HepG2 (cell line): ENCODE data around the gene C5orf52. TPM values are rescaled to one million over a fixed set of nuclear protein-coding genes. Genes with fewer than 3 reads are reported as not detected.

ENCODE experiments used
- ATAC-seq: fragments of 200-7000 bp; cut with Tn5 transposase; 3 replicates; pipeline ENCODE4 v1.9.1; 2020; ENCODE audit warnings: mild to moderate bottlenecking, moderate library complexity
- BruUV-seq: library from RNA; stranded (reverse); fragments of 400-500 nt; replicated peaks from 2 replicates; lab custom pipeline; 2021; lab: Mats Ljungman, UMichigan
- CTCF ChIA-PET: fragments of 300-600 bp; formaldehyde crosslinking; extraction: SDS; loops from one replicate; lab custom pipeline; 2021; ENCODE audit warnings: low total read pairs, inconsistent platforms, low intra/inter-chr PET ratio; lab: Yijun Ruan, JAX
- POLR2A ChIA-PET: fragments of 350-600 bp; sonication (Branson Sonifier 250); formaldehyde crosslinking; loops from one replicate; lab custom pipeline; 2020; ENCODE audit warnings: antibody characterized with exemption, inconsistent platforms; lab: Yijun Ruan, JAX
- DNase-seq: peaks from one replicate; pipeline ENCODE4 v3.0.0-alpha.2; 2015; ENCODE audit warnings: low spot score
- FAIRE-seq: peaks from 3 replicates; lab custom pipeline; 2011; peaks lifted over from hg19 to GRCh38; lab: Jason Lieb, UNC
- H2AFZ ChIP-seq: one replicate; pipeline ENCODE4 v1.6.1; 2011; ENCODE audit warnings: low read length, inconsistent platforms
- H3K27ac ChIP-seq: fragments of 300-600 bp; 3 replicates; pipeline ENCODE4 v1.8.0; 2011; ENCODE audit warnings: mixed run types, mild to moderate bottlenecking, mixed read lengths, low read length, inconsistent platforms; ENCODE audit not compliant: insufficient read depth; ENCODE audit errors: extremely low read length
- H3K27me3 ChIP-seq, 2 experiments: fragments of 200-600 bp in 1 of 2; 2 replicates in 1 of 2; 3 replicates in 1 of 2; pipeline versions ENCODE4 v1.6.0 to v1.8.0; 2011; ENCODE audit warnings: low read length in 2 of 2, mild to moderate bottlenecking in 2 of 2, moderate library complexity in 2 of 2, inconsistent platforms in 1 of 2; ENCODE audit not compliant: insufficient read depth in 2 of 2, control insufficient read depth in 1 of 2
- H3K36me3 ChIP-seq, 2 experiments: fragments of 200-600 bp in 1 of 2; replicated peaks in 1 of 2; 2 replicates in 1 of 2; 3 replicates in 1 of 2; pipeline versions ENCODE4 v1.5.1 to v1.8.0; 2011; ENCODE audit warnings: low read length in 2 of 2, inconsistent platforms in 1 of 2; ENCODE audit not compliant: insufficient read depth in 2 of 2, control insufficient read depth in 1 of 2
- H3K4me1 ChIP-seq: 2 replicates; pipeline ENCODE4 v1.5.1; 2012; ENCODE audit warnings: low read length, inconsistent platforms; ENCODE audit not compliant: insufficient read depth
- H3K4me2 ChIP-seq: 2 replicates; pipeline ENCODE4 v1.6.0; 2011; ENCODE audit warnings: low read depth, low read length, inconsistent platforms
- H3K4me3 ChIP-seq, 3 experiments: fragments of 200-600 bp in 1 of 3; sonication (generic), shearing (Covaris generic) in 1 of 3; replicated peaks in 1 of 3; 2 replicates each; pipeline ENCODE4 v1.5.1; 2011 to 2016; ENCODE audit warnings: low read length in 3 of 3, inconsistent platforms in 2 of 3, low read depth in 2 of 3, mild to moderate bottlenecking in 2 of 3, control low read depth in 1 of 3, mixed read lengths in 1 of 3; ENCODE audit not compliant: insufficient read depth in 1 of 3
- H3K79me2 ChIP-seq: one replicate; pipeline ENCODE4 v1.6.1; 2011; ENCODE audit warnings: low read length, inconsistent platforms; ENCODE audit not compliant: insufficient read depth
- H3K9ac ChIP-seq: 2 replicates; pipeline ENCODE4 v1.6.0; 2011; ENCODE audit warnings: mild to moderate bottlenecking, low read depth, low read length, inconsistent platforms; ENCODE audit not compliant: insufficient read depth
- H3K9me3 ChIP-seq: 2 replicates; pipeline ENCODE4 v1.5.1; 2012; ENCODE audit warnings: mild to moderate bottlenecking, low read length
- H4K20me1 ChIP-seq: 2 replicates; pipeline ENCODE4 v1.6.0; 2011; ENCODE audit warnings: inconsistent platforms, mild to moderate bottlenecking, low read length, moderate library complexity; ENCODE audit not compliant: insufficient read depth
- AKAP8 ChIP-seq: sonication (generic); formaldehyde crosslinking; IDR thresholded peaks from 2 replicates; pipeline ENCODE4 v1.5.1; 2020; ENCODE audit warnings: mild to moderate bottlenecking, missing genetic modification reagents
- BHLHE40 ChIP-seq: IDR thresholded peaks from 2 replicates; pipeline ENCODE4 v1.6.1; 2011; ENCODE audit warnings: low read length, improper control_type of control experiment
- CBFB ChIP-seq: sonication (generic); formaldehyde crosslinking; IDR thresholded peaks from 2 replicates; pipeline ENCODE4 v1.4.0; 2020; ENCODE audit warnings: missing genetic modification reagents
- FOXM1 ChIP-seq: sonication (generic); formaldehyde crosslinking; IDR thresholded peaks from 2 replicates; pipeline ENCODE4 v1.5.0; 2020; ENCODE audit warnings: missing genetic modification reagents
- IKZF1 ChIP-seq: fragments of 450-650 bp; IDR thresholded peaks from 2 replicates; pipeline ENCODE4 v1.7.1; 2016
- JUN ChIP-seq: sonication (generic); formaldehyde crosslinking; IDR thresholded peaks from 2 replicates; pipeline ENCODE4 v1.4.0; 2020; ENCODE audit warnings: mild to moderate bottlenecking, missing genetic modification reagents
- SNAI1 ChIP-seq: sonication (generic); formaldehyde crosslinking; IDR thresholded peaks from 2 replicates; pipeline ENCODE4 v1.5.0; 2020; ENCODE audit warnings: mild to moderate bottlenecking, missing genetic modification reagents, borderline replicate concordance
- ZNF333 ChIP-seq: sonication (generic); formaldehyde crosslinking; IDR thresholded peaks from 2 replicates; pipeline ENCODE4 v1.4.0; 2020; ENCODE audit warnings: mild to moderate bottlenecking, missing genetic modification reagents, borderline replicate concordance
- ZNF337 ChIP-seq: sonication (generic); formaldehyde crosslinking; IDR thresholded peaks from 2 replicates; pipeline ENCODE4 v1.5.1; 2020; ENCODE audit warnings: missing genetic modification reagents, low read depth, mild to moderate bottlenecking, borderline replicate concordance
- ZNF350 ChIP-seq: sonication (generic); formaldehyde crosslinking; IDR thresholded peaks from 2 replicates; pipeline ENCODE4 v1.4.0; 2020; ENCODE audit warnings: mild to moderate bottlenecking, low read depth, missing genetic modification reagents, borderline replicate concordance
- ZNF563 ChIP-seq: sonication (generic); formaldehyde crosslinking; IDR thresholded peaks from 2 replicates; pipeline ENCODE4 v1.8.0; 2022; ENCODE audit warnings: mild to moderate bottlenecking, moderate library complexity, missing genetic modification reagents
- in situ Hi-C: cut with HindIII; loops from 2 replicates; pipeline ENCODE4 v1.10.0; 2017; ENCODE audit warnings: low pct_unique_long_range_greater_than_20kb; ENCODE audit not compliant: extremely low pct_ligation_motif_present
- intact Hi-C: fragments of 100-400 bp; cut with micrococcal nuclease; formaldehyde crosslinking; loops from one replicate; pipeline ENCODE4 v1.10.0; 2022; ENCODE audit not compliant: unreplicated experiment
- polyA plus RNA-seq, 8 experiments: library from polyadenylated mRNA; depleted of rRNA in 3 of 8; stranded (reverse) in 7 of 8; unstranded in 1 of 8; fragments of >200 nt; fragmentation: Illumina TruSeq in 4 of 8; extraction: Trizol in 4 of 8; gene quantifications; 2 replicates each; pipeline versions ENCODE4 v1.2.1 to v1.2.3, GENCODE V29; 2011 to 2016; ENCODE audit warnings: low read depth in 4 of 8, missing spikeins in 1 of 8, mixed read lengths in 1 of 8; ENCODE audit not compliant: insufficient read depth in 1 of 8
- total RNA-seq, 5 experiments: library from RNA; depleted of rRNA; stranded (reverse); fragments of >200 nt; fragmentation: Illumina TruSeq; extraction: Trizol; gene quantifications; 2 replicates each; pipeline ENCODE4 v1.2.3, GENCODE V29; 2016; ENCODE audit warnings: low read depth in 1 of 5
- TF ChIP-seq, protein P1 (sequence below): sonication (generic); formaldehyde crosslinking; IDR thresholded peaks from 2 replicates; pipeline ENCODE4 v1.5.1; 2020; ENCODE audit warnings: mild to moderate bottlenecking, missing genetic modification reagents, borderline replicate concordance
- TF ChIP-seq, protein P2 (sequence below): sonication (generic); formaldehyde crosslinking; IDR thresholded peaks from 2 replicates; pipeline ENCODE4 v1.4.0; 2020; ENCODE audit warnings: missing genetic modification reagents, borderline replicate concordance
- TF ChIP-seq, protein P3 (sequence below): fragments of 450-650 bp; IDR thresholded peaks from 2 replicates; pipeline ENCODE4 v1.6.1; 2017
- TF ChIP-seq, protein P4 (sequence below): sonication (generic); formaldehyde crosslinking; IDR thresholded peaks from 2 replicates; pipeline ENCODE4 v1.9.0; 2021; ENCODE audit warnings: mild to moderate bottlenecking, missing genetic modification reagents

C5orf52 gene
- total and polyA plus RNA-seq, 2 of the 13 experiments (the other 11 are each of a cell fraction or from before 2014, with no cell fraction given), result not detected

DNA sequence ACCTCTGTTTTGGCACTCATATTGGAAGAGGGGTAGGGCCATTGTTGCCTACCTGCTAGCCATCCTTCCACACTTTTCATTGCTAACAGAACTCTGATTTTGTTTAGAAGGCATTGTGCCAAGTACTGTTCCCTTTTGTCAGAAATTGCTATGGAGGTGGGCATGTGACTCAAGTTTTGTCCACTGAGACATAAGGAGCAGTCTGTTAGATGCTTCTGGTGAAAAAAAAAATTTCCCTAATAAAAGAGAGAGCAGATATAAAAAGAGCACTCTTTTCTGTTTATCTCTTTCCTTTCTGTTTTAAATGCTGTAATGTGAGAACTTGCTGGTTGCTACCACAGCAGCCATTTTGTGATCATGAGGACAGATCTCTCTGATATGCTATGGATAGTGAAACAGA, 38.0 kb downstream of the C5orf52 start:
- H3K9me3 ChIP-seq, result no peaks in the 10 kb centered on the region
- no peak overlapping the region for H2AFZ ChIP-seq
- BruUV-seq, result no TSS peak
- DNase-seq (no peak), FAIRE-seq (no peak), ATAC-seq (no peak)
- no peaks in the 10 kb centered on the region for H3K79me2 ChIP-seq
- H3K36me3 ChIP-seq, result no peaks in the 10 kb centered on the region
- ChIA-PET POLR2A (no interaction called here), CTCF (no interaction called here)
- H3K27me3 ChIP-seq, result peaks cover 0 to 5% of the 10 kb centered on the region in 2 experiments; a peak in 1 of 5 replicates
- H3K4me2 ChIP-seq, result no peak overlapping the region
- in situ Hi-C loops (no loop called here), intact Hi-C loops (no loop called here)
- no peaks in the 10 kb centered on the region for H4K20me1 ChIP-seq
- no peak overlapping the region for H3K9ac ChIP-seq
- H3K4me3 ChIP-seq, result no peak overlapping the region
- no peak overlapping the region for H3K27ac ChIP-seq
- H3K4me1 ChIP-seq, result no peaks in the 10 kb centered on the region
- no peak for TF ChIP-seq SNAI1 (CRISPR knock-in tag)
- TF ChIP-seq, protein P1, sequence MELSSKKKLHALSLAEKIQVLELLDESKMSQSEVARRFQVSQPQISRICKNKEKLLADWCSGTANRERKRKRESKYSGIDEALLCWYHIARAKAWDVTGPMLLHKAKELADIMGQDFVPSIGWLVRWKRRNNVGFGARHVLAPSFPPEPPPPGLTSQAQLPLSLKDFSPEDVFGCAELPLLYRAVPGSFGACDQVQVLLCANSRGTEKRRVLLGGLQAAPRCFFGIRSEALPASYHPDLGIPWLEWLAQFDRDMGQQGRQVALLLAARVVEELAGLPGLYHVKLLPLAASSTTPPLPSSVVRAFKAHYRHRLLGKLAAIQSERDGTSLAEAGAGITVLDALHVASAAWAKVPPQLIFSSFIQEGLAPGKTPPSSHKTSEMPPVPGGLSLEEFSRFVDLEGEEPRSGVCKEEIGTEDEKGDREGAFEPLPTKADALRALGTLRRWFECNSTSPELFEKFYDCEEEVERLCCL (CRISPR knock-in tag), result no peak
- TF ChIP-seq, protein P2, sequence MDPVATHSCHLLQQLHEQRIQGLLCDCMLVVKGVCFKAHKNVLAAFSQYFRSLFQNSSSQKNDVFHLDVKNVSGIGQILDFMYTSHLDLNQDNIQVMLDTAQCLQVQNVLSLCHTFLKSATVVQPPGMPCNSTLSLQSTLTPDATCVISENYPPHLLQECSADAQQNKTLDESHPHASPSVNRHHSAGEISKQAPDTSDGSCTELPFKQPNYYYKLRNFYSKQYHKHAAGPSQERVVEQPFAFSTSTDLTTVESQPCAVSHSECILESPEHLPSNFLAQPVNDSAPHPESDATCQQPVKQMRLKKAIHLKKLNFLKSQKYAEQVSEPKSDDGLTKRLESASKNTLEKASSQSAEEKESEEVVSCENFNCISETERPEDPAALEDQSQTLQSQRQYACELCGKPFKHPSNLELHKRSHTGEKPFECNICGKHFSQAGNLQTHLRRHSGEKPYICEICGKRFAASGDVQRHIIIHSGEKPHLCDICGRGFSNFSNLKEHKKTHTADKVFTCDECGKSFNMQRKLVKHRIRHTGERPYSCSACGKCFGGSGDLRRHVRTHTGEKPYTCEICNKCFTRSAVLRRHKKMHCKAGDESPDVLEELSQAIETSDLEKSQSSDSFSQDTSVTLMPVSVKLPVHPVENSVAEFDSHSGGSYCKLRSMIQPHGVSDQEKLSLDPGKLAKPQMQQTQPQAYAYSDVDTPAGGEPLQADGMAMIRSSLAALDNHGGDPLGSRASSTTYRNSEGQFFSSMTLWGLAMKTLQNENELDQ, result no peak
- TF ChIP-seq ZNF350 (CRISPR knock-in tag), result no peak
- TF ChIP-seq IKZF1, result no peak
- TF ChIP-seq, protein P3, sequence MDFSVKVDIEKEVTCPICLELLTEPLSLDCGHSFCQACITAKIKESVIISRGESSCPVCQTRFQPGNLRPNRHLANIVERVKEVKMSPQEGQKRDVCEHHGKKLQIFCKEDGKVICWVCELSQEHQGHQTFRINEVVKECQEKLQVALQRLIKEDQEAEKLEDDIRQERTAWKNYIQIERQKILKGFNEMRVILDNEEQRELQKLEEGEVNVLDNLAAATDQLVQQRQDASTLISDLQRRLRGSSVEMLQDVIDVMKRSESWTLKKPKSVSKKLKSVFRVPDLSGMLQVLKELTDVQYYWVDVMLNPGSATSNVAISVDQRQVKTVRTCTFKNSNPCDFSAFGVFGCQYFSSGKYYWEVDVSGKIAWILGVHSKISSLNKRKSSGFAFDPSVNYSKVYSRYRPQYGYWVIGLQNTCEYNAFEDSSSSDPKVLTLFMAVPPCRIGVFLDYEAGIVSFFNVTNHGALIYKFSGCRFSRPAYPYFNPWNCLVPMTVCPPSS, result no peak
- TF ChIP-seq ZNF337 (CRISPR knock-in tag), result no peak
- TF ChIP-seq, protein P4, sequence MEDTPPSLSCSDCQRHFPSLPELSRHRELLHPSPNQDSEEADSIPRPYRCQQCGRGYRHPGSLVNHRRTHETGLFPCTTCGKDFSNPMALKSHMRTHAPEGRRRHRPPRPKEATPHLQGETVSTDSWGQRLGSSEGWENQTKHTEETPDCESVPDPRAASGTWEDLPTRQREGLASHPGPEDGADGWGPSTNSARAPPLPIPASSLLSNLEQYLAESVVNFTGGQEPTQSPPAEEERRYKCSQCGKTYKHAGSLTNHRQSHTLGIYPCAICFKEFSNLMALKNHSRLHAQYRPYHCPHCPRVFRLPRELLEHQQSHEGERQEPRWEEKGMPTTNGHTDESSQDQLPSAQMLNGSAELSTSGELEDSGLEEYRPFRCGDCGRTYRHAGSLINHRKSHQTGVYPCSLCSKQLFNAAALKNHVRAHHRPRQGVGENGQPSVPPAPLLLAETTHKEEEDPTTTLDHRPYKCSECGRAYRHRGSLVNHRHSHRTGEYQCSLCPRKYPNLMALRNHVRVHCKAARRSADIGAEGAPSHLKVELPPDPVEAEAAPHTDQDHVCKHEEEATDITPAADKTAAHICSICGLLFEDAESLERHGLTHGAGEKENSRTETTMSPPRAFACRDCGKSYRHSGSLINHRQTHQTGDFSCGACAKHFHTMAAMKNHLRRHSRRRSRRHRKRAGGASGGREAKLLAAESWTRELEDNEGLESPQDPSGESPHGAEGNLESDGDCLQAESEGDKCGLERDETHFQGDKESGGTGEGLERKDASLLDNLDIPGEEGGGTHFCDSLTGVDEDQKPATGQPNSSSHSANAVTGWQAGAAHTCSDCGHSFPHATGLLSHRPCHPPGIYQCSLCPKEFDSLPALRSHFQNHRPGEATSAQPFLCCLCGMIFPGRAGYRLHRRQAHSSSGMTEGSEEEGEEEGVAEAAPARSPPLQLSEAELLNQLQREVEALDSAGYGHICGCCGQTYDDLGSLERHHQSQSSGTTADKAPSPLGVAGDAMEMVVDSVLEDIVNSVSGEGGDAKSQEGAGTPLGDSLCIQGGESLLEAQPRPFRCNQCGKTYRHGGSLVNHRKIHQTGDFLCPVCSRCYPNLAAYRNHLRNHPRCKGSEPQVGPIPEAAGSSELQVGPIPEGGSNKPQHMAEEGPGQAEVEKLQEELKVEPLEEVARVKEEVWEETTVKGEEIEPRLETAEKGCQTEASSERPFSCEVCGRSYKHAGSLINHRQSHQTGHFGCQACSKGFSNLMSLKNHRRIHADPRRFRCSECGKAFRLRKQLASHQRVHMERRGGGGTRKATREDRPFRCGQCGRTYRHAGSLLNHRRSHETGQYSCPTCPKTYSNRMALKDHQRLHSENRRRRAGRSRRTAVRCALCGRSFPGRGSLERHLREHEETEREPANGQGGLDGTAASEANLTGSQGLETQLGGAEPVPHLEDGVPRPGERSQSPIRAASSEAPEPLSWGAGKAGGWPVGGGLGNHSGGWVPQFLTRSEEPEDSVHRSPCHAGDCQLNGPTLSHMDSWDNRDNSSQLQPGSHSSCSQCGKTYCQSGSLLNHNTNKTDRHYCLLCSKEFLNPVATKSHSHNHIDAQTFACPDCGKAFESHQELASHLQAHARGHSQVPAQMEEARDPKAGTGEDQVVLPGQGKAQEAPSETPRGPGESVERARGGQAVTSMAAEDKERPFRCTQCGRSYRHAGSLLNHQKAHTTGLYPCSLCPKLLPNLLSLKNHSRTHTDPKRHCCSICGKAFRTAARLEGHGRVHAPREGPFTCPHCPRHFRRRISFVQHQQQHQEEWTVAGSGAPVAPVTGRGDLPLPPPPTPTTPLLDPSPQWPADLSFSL (CRISPR knock-in tag), result no peak
- no peak for TF ChIP-seq AKAP8
- no peak for TF ChIP-seq CBFB
- no peak for TF ChIP-seq ZNF333
- no peak for TF ChIP-seq FOXM1
- TF ChIP-seq ZNF563, result no peak
- TF ChIP-seq JUN, result no peak
- TF ChIP-seq BHLHE40, result no peak
